Ovary (tissue), 3 donors: ENCODE measurements around the gene DCDC2C.

Experiments used
- CTCF ChIP-seq, 3 donors: fragments of 450-650 bp in 2 of 3; fragments of 200-600 bp in 1 of 3; IDR thresholded peaks; one replicate each; pipeline versions ENCODE4 v1.5.1 to v1.8.0; 2016 to 2022; ENCODE audit warnings: antibody characterized with exemption in 3 of 3, mild to moderate bottlenecking in 1 of 3
- EP300 ChIP-seq: sonication (generic); formaldehyde crosslinking; IDR thresholded peaks from one replicate; pipeline ENCODE4 v1.6.1; 2017; ENCODE audit warnings: antibody characterized with exemption
- POLR2A ChIP-seq: fragments of 450-650 bp; IDR thresholded peaks from one replicate; pipeline ENCODE4 v1.6.1; 2017; ENCODE audit warnings: antibody characterized with exemption, mild to moderate bottlenecking, moderate library complexity
- donor health status: DM: no; HTN: no; CAD: no.

DNA sequence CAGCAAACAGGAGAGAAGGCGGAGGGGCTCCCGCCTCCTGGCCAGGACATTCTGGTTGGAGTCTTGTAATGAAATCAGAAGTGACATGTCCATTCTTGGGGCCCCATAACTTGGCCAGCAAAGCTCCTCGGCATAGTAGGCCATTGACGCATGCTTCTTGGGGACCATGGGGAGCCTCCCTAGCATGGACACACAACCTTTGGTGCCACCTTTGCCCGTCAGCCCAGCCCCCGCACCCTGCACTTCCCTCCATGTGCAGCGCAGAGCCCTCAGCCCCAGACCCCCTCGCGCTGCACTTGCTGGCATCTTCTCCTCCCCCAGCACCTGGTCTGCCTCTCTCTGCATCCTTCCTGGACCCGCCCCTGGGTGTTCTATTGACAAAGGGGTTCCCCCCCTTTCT lies 23.1 kb downstream of the DCDC2C start:
- no peak for TF ChIP-seq CTCF (IDR thresholded peaks at IDR 0.05)
- TF ChIP-seq POLR2A: no peak
- no peak for TF ChIP-seq EP300
